Measurements from ENCODE around the gene SELENOI.

The SELENOI gene

GRCh38 chr2:26412091-26412673 is 66.2 kb downstream of the SELENOI start:
- DNase-seq = no peak

GRCh38 chr2:26414311-26414710 is 68.4 kb downstream of the SELENOI start:
- DNase-seq = peak in 1 of 2 experiments; percentile 16

GRCh38 chr2:26421961-26422360 is 76.0 kb downstream of the SELENOI start:
- DNase-seq = no peak

- no peak for DNase-seq
Measured at GRCh38 chr2:26422947-26423629, 77.1 kb downstream of the SELENOI start.

GRCh38 chr2:26423750-26424149 is 77.8 kb downstream of the SELENOI start:
- DNase-seq = no peak

GRCh38 chr2:26424221-26424620 is 78.3 kb downstream of the SELENOI start:
- no peak for DNase-seq

GRCh38 chr2:26428846-26429245 is 82.9 kb downstream of the SELENOI start:
- no peak for DNase-seq

- peak; percentile 77 to 78 for DNase-seq
Measured at GRCh38 chr2:26429779-26430578, 84.0 kb downstream of the SELENOI start.

- no peak for DNase-seq
Measured at GRCh38 chr2:26430826-26431225, 84.9 kb downstream of the SELENOI start.

- no peak for DNase-seq
Measured at GRCh38 chr2:26432363-26432762, 86.4 kb downstream of the SELENOI start.

- no peak for DNase-seq
Measured at GRCh38 chr2:26432859-26433258, 86.9 kb downstream of the SELENOI start.

- no peak for DNase-seq
Measured at GRCh38 chr2:26435106-26435505, 89.2 kb downstream of the SELENOI start.

GRCh38 chr2:26438526-26438925 is 92.6 kb downstream of the SELENOI start:
- DNase-seq = no peak

- no peak for DNase-seq
Measured at GRCh38 chr2:26438926-26439325, 93.0 kb downstream of the SELENOI start.

GRCh38 chr2:26442301-26442700 is 96.4 kb downstream of the SELENOI start:
- DNase-seq = no peak

GRCh38 chr2:26442707-26443106 is 96.8 kb downstream of the SELENOI start:
- no peak for DNase-seq

GRCh38 chr2:26444236-26444635 is 98.3 kb downstream of the SELENOI start:
- DNase-seq = no peak

Measured in NCI-H2081 (cell line).